HG03139 (cell line): ENCODE results near the gene TRPM5.
A peak's percentile ranks its signal among the peaks of the same experiment; 100 is the strongest.

ENCODE experiments used
- ATAC-seq: cut with Tn5 transposase; IDR thresholded peaks from one replicate; pipeline ENCODE4 v1.9.1; 2021; ENCODE audit not compliant: unreplicated experiment

TRPM5 gene

GRCh38 chr11:2470495-2470894 lies 26.2 kb upstream of the TRPM5 start:
- no peak for ATAC-seq

DNA sequence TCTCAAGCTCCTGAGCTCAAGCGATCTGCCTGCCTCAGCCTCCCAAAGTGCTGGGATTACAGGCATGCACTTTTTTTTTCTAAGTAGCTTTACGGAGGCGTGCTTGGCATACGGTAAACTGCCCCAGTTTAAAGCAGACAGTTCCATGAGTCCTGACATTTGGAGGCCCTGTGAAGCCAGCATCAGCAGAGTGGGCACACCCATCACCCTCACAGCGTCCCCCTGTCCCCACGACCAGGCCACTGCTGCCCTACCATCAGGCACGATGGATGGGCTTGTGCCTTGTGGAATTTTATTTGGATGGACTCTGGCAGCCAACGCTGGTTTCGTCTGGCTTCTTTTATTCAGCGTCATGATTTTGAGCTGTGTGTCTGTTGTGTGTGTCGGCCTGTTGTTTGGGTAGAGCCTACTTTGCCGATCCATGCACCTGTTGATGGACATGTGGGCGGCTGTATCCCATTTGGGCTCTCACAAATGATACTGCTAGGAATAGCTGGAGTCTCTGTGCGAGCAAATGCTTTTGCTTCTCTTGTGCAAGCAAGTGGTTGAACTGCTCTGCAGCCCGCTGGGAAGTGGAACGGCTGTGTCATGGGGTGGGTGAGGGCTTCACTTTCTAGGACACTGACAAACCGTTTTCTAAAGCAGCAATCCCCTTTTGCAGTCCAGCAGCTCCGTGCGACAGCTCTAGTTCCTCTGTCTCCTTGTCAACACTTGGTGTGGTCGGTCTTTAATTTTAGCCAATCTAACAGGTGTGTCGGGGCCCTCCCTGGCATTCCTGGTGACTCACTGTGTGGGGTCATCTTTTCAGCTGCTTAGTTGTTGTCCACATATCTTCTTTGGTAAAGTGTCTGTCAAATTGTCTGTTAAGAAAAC lies 24.3 kb upstream of the TRPM5 start:
- ATAC-seq: no peak

GRCh38 chr11:2467695-2468055 lies 23.4 kb upstream of the TRPM5 start:
- ATAC-seq: no peak

DNA sequence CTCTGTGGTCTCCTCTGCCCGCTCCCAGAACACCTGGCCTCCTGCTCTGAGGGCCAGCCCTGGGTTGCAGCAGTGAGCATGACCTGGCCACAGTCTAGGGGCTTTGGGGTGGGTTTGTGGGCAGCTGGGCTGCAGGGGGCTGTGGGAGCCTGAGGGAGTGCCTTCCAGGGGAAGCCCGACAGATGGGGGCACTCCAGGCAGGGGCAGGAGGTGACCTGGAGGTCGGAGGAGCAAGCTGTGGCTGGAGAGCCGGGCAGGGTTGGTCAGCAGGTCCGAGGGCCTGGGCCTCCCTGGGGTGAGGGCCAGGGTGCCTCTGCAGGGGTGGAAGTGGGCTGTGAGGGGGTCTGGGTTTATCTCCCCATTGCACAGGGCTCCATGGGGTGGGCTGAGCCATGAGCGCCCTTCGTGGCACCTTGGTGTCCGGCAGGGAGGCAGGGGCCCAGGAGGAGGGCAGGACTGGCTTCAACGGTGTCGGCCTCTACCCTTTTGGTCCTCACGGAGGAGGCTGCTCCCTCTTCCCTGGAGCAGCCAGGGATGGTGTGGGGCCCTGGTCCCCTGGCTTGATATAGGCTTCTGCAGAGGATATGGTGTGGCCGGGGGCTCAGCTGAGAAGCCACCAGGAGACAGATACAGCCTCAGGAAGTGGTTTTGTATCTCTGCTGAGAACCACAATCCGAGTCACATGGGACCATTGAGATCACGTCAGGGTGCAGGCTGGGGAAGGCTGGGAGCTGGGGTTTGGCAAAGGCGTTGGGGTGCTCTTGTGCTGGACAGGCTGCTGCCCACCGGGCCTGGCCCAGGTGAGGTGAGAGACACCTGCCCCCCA lies 22.8 kb upstream of the TRPM5 start:
- peak; percentile 64 for ATAC-seq

GRCh38 chr11:2466069-2466801 lies 21.9 kb upstream of the TRPM5 start:
- no peak for ATAC-seq

DNA sequence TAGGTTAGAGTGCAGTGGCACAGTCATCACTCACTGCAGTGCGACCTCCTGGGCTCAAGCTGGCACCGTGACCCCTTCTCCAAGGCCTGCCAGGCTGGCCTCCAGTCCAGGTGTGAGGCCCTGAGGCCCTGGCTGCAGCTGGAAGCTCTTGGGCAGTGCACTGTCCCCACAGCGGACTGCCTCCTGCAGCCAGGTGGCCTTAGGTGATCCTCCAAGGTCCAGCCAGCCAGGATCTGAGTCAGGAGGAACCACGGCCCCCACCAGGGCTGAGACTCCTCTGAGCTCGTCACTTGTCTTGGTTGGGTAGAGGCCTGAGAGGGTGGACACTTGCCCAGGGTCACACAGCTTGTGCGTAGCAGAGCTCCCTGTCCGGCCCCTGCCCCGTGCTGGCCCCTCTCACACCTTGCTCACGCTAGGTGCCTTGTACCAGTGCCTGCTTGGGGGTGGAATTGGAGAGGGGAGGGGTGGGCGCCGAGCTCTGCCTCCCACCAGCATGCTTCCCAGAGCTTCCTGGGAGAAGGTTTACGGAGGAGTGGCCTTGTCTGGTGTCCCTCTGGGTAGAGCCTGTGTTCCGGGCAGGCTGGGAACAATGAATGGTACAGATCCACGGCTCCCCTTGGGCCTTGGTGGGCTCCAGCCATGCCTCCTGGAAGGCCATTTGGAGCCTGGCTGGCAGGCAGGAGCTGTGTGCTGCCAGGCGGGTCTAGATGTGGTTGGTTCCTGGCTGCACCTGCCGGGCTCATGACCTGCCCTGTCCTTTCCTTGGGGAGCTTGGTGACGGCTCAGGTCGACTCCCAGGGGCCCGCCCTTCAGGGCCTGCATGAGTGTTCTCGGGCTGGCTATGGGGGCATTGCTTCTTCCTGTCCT lies 21.1 kb upstream of the TRPM5 start:
- no peak for ATAC-seq

- no peak for ATAC-seq
Observed at GRCh38 chr11:2464451-2465165, 20.3 kb upstream of the TRPM5 start.

- ATAC-seq: no peak
Observed at GRCh38 chr11:2463766-2464277, 19.5 kb upstream of the TRPM5 start.

- ATAC-seq: no peak
Observed at GRCh38 chr11:2462986-2463765, 18.9 kb upstream of the TRPM5 start.

- no peak for ATAC-seq
Observed at GRCh38 chr11:2462543-2462985, 18.2 kb upstream of the TRPM5 start.

DNA sequence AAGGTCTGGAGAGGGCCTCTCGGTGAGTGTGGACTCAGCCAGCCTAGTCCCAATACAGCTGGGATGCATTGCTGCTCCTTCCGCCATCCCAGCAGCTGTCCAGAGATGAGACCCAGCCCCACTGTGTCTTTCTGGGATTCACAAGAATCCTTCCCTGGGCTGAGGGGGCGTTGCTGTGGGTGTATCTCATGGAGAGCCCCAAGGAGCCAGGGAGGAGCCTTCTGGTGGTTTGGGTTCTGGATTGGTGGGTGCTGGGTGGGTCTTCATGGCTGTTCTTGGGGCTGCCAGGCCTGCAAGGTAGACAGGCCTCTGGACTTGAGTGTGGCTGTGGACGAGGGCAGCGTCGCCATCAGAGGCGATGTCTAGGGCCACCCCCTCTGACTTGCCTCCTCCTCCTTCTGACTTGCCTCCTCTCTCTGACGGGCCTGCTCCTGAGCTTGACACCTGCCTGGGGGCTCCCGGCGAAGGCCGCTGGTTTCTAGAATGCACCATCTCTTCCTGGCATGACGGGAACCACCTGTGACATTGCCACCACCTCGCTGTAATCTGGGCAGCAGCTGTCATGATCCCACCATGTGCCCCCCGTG lies 17.7 kb upstream of the TRPM5 start:
- ATAC-seq: no peak

DNA sequence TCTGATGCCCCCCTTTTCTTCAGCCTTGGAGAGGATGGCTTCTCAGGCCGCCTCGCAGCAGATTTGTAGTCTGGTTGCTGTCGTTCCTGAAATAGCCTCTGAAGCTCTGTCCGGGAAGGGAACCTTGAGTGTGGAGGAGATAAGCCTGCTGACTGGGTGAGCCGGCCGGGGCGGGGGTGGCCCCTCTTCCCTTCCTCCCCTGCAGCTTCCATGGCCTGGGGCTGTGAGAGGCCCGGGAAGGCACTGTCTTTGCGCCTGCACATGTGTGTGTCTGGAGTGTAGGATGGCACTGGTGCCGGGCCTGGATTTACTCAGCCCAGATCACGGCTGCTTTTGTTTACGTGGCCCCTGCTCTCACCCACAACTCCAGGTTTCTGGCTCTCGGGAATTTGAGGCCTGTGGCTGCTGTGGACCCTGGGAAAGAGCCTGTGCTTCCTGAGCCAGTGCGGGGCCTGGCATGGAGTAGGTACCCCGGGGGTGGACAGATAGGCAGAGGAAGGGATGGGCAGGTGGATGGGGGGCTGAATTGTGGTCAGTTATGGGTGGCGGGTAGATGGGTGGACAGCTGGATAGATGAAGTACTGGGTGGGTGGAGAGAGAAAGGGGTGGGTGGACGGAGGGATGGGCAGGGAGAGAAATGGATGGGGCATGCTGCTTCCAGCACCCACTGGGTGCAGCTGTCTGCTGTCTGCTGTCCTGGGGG lies 17.1 kb upstream of the TRPM5 start:
- ATAC-seq: no peak

- no peak for ATAC-seq
Observed at GRCh38 chr11:2460540-2461252, 16.4 kb upstream of the TRPM5 start.

DNA sequence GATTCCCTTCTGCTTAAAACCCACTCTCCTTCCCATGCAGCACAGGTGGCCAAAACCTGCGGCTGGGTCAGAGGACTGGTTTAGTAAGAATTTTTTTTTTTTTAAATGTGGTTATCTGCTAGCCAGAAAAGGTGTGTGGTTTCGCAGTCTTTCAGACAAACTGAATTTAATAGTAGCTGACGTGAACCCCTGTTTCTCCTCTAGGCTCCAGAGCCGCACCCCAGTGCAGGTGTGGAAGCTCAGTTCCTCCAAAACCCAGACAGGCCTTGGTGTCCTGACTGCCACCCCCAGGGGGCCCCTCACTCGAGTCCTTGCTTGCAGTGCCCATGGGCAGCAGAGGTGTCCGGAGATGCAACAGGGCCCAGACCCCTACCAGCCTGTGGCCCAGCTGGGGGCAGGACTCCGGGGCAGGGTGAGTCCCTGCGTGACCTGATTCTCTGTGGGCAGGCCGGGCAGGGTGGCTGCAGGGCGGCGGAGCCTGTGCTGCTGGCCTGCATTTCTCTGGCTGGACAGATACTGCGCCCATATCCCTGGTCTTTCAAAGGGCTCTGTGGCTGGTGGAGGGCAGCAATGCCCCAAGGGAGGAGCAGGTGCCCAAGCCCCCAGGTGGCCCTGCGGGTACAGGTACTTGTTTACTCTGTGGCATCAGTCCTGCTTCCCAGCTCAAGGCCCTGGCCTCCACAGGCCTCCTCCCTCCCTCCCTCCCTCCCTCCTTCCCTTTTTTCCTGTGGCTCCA lies 15.7 kb upstream of the TRPM5 start:
- no peak for ATAC-seq

- ATAC-seq: no peak
Observed at GRCh38 chr11:2459016-2459725, 14.9 kb upstream of the TRPM5 start.

DNA sequence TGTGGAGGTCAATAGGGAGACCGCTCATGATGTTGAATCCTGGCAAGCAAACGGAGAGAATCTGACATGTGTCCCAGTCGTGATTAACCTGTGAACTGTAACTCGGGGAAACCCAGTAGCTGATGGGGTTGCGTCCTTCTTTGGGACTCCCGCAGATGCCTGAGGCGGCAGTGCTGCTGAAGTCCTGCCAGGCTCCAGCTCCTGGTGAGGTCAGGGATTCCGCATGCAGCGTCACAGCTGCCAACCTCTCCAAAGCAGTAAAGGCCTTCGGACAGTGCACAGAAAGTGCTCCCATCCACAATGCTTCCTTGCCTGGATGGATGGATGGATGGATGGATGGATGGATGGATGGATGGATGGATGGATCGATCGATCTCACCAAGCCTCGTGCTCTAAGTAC lies 14.0 kb upstream of the TRPM5 start:
- no peak for ATAC-seq
